Astrocyte (in vitro differentiated cells and primary cell): ENCODE results near the gene SLIT3. TPM values are rescaled to one million over a fixed set of nuclear protein-coding genes. Genes with fewer than 3 reads are reported as not detected.

ENCODE experiments used
- DNase-seq: peaks from one replicate; pipeline ENCODE4 v3.0.0-alpha.2; 2010; ENCODE audit warnings: low read depth
- FAIRE-seq: peaks from 2 replicates; lab custom pipeline; 2011; peaks lifted over from hg19 to GRCh38; lab: Jason Lieb, UNC
- H2AFZ ChIP-seq: 2 replicates; pipeline ENCODE4 v1.6.0; 2012; ENCODE audit warnings: low read depth, low read length, inconsistent platforms
- H3K27ac ChIP-seq: 2 replicates; pipeline ENCODE4 v1.5.1; 2011; ENCODE audit warnings: low read depth, low read length, inconsistent platforms
- H3K27me3 ChIP-seq: 2 replicates; pipeline ENCODE4 v1.6.0; 2011; ENCODE audit warnings: low read length, inconsistent platforms; ENCODE audit not compliant: insufficient read depth
- H3K36me3 ChIP-seq: 2 replicates; pipeline ENCODE4 v1.5.1; 2011; ENCODE audit warnings: low read length, inconsistent platforms; ENCODE audit not compliant: insufficient read depth
- H3K4me1 ChIP-seq: 2 replicates; pipeline ENCODE4 v1.5.1; 2011; ENCODE audit warnings: low read length, inconsistent platforms; ENCODE audit not compliant: insufficient read depth
- H3K4me2 ChIP-seq: 2 replicates; pipeline ENCODE4 v1.6.0; 2012; ENCODE audit warnings: low read length, inconsistent platforms
- H3K4me3 ChIP-seq: 2 replicates; pipeline ENCODE4 v1.5.1; 2011; ENCODE audit warnings: low read depth, mild to moderate bottlenecking, low read length, inconsistent platforms; ENCODE audit not compliant: insufficient read depth
- H3K79me2 ChIP-seq: 2 replicates; pipeline ENCODE4 v1.6.0; 2012; ENCODE audit warnings: mild to moderate bottlenecking, low read length, inconsistent platforms; ENCODE audit not compliant: insufficient read depth
- H3K9ac ChIP-seq: 2 replicates; pipeline ENCODE4 v1.6.0; 2012; ENCODE audit warnings: mild to moderate bottlenecking, low read length, inconsistent platforms
- H3K9me3 ChIP-seq: 2 replicates; pipeline ENCODE4 v1.5.1; 2012; ENCODE audit warnings: low read depth, mild to moderate bottlenecking, low read length, inconsistent platforms; ENCODE audit not compliant: insufficient read depth
- H4K20me1 ChIP-seq: 2 replicates; pipeline ENCODE4 v1.6.0; 2012; ENCODE audit warnings: low read length, inconsistent platforms; ENCODE audit not compliant: insufficient read depth
- H3K27ac Mint-ChIP-seq: one replicate; pipeline ENCODE4 v1.8.0; 2021; ENCODE audit warnings: mild to moderate bottlenecking, mixed read lengths; ENCODE audit not compliant: unreplicated experiment
- H3K27me3 Mint-ChIP-seq: one replicate; pipeline ENCODE4 v1.8.0; 2021; ENCODE audit warnings: low read depth, mixed read lengths; ENCODE audit not compliant: unreplicated experiment
- H3K36me3 Mint-ChIP-seq: one replicate; pipeline ENCODE4 v1.8.0; 2021; ENCODE audit warnings: low read depth, mixed read lengths; ENCODE audit not compliant: unreplicated experiment
- H3K4me1 Mint-ChIP-seq: one replicate; pipeline ENCODE4 v1.8.0; 2021; ENCODE audit warnings: low read depth, mixed read lengths; ENCODE audit not compliant: unreplicated experiment
- H3K4me3 Mint-ChIP-seq: one replicate; pipeline ENCODE4 v1.8.0; 2021; ENCODE audit warnings: mild to moderate bottlenecking, moderate library complexity, mixed read lengths; ENCODE audit not compliant: unreplicated experiment
- H3K9me3 Mint-ChIP-seq: one replicate; pipeline ENCODE4 v1.8.0; 2021; ENCODE audit warnings: mild to moderate bottlenecking, mixed read lengths; ENCODE audit not compliant: unreplicated experiment
- EZH2 ChIP-seq: IDR thresholded peaks from 2 replicates; pipeline ENCODE4 v1.6.1; 2012; ENCODE audit warnings: mild to moderate bottlenecking, low read length, inconsistent platforms; ENCODE audit not compliant: insufficient read depth
- total RNA-seq: library from RNA; stranded (reverse); gene quantifications from 2 replicates; pipeline ENCODE4 v1.2.1, GENCODE V29; 2021
- TF ChIP-seq, protein P1 (sequence below): IDR thresholded peaks from 2 replicates; pipeline ENCODE4 v1.5.1; 2011; ENCODE audit warnings: low read depth, mild to moderate bottlenecking, inconsistent platforms, low read length, moderate library complexity; ENCODE audit not compliant: insufficient read depth

The SLIT3 gene
- total RNA-seq, 1 donor from 2014 or later: 20.7 TPM

- Mint-ChIP-seq H3K36me3 (peaks cover 2% of the 10 kb centered on the region), H3K27ac (no peak overlapping the region), H3K4me3 (no peak overlapping the region), H3K27me3 (no peaks in the 10 kb centered on the region), H3K4me1 (peaks cover 15% of the 10 kb centered on the region), H3K9me3 (no peaks in the 10 kb centered on the region)
- H3K27ac ChIP-seq: no peak overlapping the region
- H3K4me1 ChIP-seq: no peaks in the 10 kb centered on the region
- no peaks in the 10 kb centered on the region for H3K36me3 ChIP-seq
- no peak overlapping the region for H2AFZ ChIP-seq
- H3K4me2 ChIP-seq: no peak overlapping the region
- no peaks in the 10 kb centered on the region for H3K27me3 ChIP-seq
- H4K20me1 ChIP-seq: no peaks in the 10 kb centered on the region
- no peak overlapping the region for H3K9ac ChIP-seq
- FAIRE-seq (no peak), DNase-seq (peak; percentile 46)
- H3K9me3 ChIP-seq: no peaks in the 10 kb centered on the region
- no peak overlapping the region for H3K4me3 ChIP-seq
- H3K79me2 ChIP-seq: no peaks in the 10 kb centered on the region
- no peak for TF ChIP-seq EZH2
- TF ChIP-seq, protein P1, sequence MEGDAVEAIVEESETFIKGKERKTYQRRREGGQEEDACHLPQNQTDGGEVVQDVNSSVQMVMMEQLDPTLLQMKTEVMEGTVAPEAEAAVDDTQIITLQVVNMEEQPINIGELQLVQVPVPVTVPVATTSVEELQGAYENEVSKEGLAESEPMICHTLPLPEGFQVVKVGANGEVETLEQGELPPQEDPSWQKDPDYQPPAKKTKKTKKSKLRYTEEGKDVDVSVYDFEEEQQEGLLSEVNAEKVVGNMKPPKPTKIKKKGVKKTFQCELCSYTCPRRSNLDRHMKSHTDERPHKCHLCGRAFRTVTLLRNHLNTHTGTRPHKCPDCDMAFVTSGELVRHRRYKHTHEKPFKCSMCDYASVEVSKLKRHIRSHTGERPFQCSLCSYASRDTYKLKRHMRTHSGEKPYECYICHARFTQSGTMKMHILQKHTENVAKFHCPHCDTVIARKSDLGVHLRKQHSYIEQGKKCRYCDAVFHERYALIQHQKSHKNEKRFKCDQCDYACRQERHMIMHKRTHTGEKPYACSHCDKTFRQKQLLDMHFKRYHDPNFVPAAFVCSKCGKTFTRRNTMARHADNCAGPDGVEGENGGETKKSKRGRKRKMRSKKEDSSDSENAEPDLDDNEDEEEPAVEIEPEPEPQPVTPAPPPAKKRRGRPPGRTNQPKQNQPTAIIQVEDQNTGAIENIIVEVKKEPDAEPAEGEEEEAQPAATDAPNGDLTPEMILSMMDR: no peak
These were observed 174.4 kb downstream of the SLIT3 start for GRCh38 chr5:169126481-169127021.

- Mint-ChIP-seq H3K36me3 (peaks cover 2% of the 10 kb centered on the region), H3K27ac (no peak overlapping the region), H3K4me3 (no peak overlapping the region), H3K4me1 (peaks cover 10% of the 10 kb centered on the region), H3K27me3 (no peaks in the 10 kb centered on the region), H3K9me3 (peaks cover 2% of the 10 kb centered on the region)
- no peaks in the 10 kb centered on the region for H4K20me1 ChIP-seq
- TF ChIP-seq, protein P1: no peak
- TF ChIP-seq EZH2: no peak
- no peak overlapping the region for H3K4me2 ChIP-seq
- H3K27me3 ChIP-seq: no peaks in the 10 kb centered on the region
- no peak overlapping the region for H3K9ac ChIP-seq
- H3K4me3 ChIP-seq: no peak overlapping the region
- FAIRE-seq (no peak), DNase-seq (no peak)
- H2AFZ ChIP-seq: no peak overlapping the region
- no peaks in the 10 kb centered on the region for H3K36me3 ChIP-seq
- H3K4me1 ChIP-seq: no peaks in the 10 kb centered on the region
- H3K79me2 ChIP-seq: no peaks in the 10 kb centered on the region
- no peaks in the 10 kb centered on the region for H3K9me3 ChIP-seq
- no peak overlapping the region for H3K27ac ChIP-seq
These were observed 175.4 kb downstream of the SLIT3 start for GRCh38 chr5:169125571-169125970.

DNA sequence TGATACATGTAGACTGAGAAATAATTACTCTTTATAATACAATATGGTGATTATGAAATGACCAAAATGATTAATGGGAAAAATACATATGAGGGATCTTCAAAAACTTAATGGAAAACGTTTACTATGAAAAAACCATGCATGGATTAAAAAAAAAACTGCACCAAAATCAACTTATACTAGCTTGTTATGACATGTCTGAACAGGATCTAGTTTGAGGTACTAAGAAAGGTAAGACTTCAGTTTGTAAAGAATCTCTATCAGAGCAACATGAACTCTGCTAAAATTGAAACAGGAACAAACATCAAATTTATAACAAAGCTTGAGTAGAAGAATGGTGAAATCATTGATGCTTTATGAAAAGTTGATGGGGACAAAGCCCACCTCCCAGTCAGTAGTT lies 178.0 kb downstream of the SLIT3 start:
- no peak for TF ChIP-seq EZH2
- TF ChIP-seq, protein P1: no peak
- no peak overlapping the region for H2AFZ ChIP-seq
- H3K27me3 ChIP-seq: no peaks in the 10 kb centered on the region
- DNase-seq: no peak
- H3K36me3 ChIP-seq: no peaks in the 10 kb centered on the region
- no peaks in the 10 kb centered on the region for H3K4me1 ChIP-seq
- peaks cover 10% of the 10 kb centered on the region for H3K4me1 Mint-ChIP-seq
- no peak for FAIRE-seq
- no peak overlapping the region for H3K4me3 Mint-ChIP-seq
- H3K9me3 Mint-ChIP-seq: peaks cover 6% of the 10 kb centered on the region
- H3K27ac Mint-ChIP-seq: no peak overlapping the region
- H3K9me3 ChIP-seq: no peaks in the 10 kb centered on the region
- no peaks in the 10 kb centered on the region for H3K79me2 ChIP-seq
- H3K9ac ChIP-seq: no peak overlapping the region
- no peaks in the 10 kb centered on the region for H4K20me1 ChIP-seq
- peaks cover 5% of the 10 kb centered on the region for H3K36me3 Mint-ChIP-seq
- no peak overlapping the region for H3K4me2 ChIP-seq
- no peak overlapping the region for H3K27ac ChIP-seq
- H3K4me3 ChIP-seq: no peak overlapping the region
- no peaks in the 10 kb centered on the region for H3K27me3 Mint-ChIP-seq
